IMR-90 (cell line): ENCODE results near the gene UBALD1.

ENCODE experiments used
- FOS ChIP-seq: fragments of 150-350 bp; IDR thresholded peaks from 2 replicates; pipeline ENCODE4 v1.6.1; 2016; ENCODE audit warnings: low read depth, low read length
- MAZ ChIP-seq: IDR thresholded peaks from 2 replicates; pipeline ENCODE4 v1.6.1; 2012; ENCODE audit warnings: low read depth, mild to moderate bottlenecking, low read length, improper control_type of control experiment, moderate library complexity, borderline replicate concordance
- MXI1 ChIP-seq: IDR thresholded peaks from 2 replicates; pipeline ENCODE4 v1.6.1; 2012; ENCODE audit warnings: low read depth, mild to moderate bottlenecking, low read length, moderate library complexity, borderline replicate concordance
- POLR2A ChIP-seq: IDR thresholded peaks from 2 replicates; pipeline ENCODE4 v1.6.1; 2012; ENCODE audit warnings: mild to moderate bottlenecking, low read depth, low read length
- RAD21 ChIP-seq: IDR thresholded peaks from 2 replicates; pipeline ENCODE4 v1.6.1; 2012; ENCODE audit warnings: low read length, improper control_type of control experiment
- RFX5 ChIP-seq: IDR thresholded peaks from 2 replicates; pipeline ENCODE4 v1.8.0; 2012; ENCODE audit warnings: low read depth, mild to moderate bottlenecking, low read length, moderate library complexity
- SMC3 ChIP-seq: fragments of 150-350 bp; IDR thresholded peaks from 2 replicates; pipeline ENCODE4 v1.6.1; 2016; ENCODE audit warnings: low read depth, mild to moderate bottlenecking, antibody characterized with exemption, low read length, moderate library complexity
- TF ChIP-seq, protein P1 (sequence below): conservative IDR thresholded peaks from 2 replicates; pipeline ENCODE4 v1.5.1; 2012; ENCODE audit warnings: mild to moderate bottlenecking, low read depth, low read length, improper control_type of control experiment
- TF ChIP-seq, protein P2 (sequence below): fragments of 150-350 bp; IDR thresholded peaks from 2 replicates; pipeline ENCODE4 v1.6.1; 2016; ENCODE audit warnings: low read depth, mild to moderate bottlenecking, low read length, moderate library complexity, borderline replicate concordance

DNA sequence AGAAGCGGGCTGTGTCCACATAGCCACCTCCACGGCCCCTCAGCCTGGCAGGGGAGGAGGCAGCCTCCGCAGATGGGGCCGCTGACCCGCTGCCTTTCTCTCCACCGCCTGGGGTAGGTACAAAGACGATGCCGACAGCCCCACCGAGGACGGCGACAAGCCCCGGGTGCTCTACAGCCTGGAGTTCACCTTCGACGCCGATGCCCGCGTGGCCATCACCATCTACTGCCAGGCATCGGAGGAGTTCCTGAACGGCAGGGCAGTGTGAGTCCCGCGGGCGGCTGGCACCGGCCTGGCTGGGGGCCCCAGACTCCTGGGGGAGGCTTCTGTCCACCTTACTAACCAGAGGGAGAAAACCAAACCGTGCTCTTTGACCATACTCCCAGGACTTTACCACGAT, 37.9 kb upstream of the UBALD1 start:
- TF ChIP-seq, protein P1, sequence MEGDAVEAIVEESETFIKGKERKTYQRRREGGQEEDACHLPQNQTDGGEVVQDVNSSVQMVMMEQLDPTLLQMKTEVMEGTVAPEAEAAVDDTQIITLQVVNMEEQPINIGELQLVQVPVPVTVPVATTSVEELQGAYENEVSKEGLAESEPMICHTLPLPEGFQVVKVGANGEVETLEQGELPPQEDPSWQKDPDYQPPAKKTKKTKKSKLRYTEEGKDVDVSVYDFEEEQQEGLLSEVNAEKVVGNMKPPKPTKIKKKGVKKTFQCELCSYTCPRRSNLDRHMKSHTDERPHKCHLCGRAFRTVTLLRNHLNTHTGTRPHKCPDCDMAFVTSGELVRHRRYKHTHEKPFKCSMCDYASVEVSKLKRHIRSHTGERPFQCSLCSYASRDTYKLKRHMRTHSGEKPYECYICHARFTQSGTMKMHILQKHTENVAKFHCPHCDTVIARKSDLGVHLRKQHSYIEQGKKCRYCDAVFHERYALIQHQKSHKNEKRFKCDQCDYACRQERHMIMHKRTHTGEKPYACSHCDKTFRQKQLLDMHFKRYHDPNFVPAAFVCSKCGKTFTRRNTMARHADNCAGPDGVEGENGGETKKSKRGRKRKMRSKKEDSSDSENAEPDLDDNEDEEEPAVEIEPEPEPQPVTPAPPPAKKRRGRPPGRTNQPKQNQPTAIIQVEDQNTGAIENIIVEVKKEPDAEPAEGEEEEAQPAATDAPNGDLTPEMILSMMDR: no peak
- no peak for TF ChIP-seq MAZ
- TF ChIP-seq MXI1: no peak
- no peak for TF ChIP-seq POLR2A
- no peak for TF ChIP-seq SMC3
- TF ChIP-seq RAD21: no peak
- TF ChIP-seq FOS: no peak
- TF ChIP-seq RFX5: no peak
- TF ChIP-seq, protein P2, sequence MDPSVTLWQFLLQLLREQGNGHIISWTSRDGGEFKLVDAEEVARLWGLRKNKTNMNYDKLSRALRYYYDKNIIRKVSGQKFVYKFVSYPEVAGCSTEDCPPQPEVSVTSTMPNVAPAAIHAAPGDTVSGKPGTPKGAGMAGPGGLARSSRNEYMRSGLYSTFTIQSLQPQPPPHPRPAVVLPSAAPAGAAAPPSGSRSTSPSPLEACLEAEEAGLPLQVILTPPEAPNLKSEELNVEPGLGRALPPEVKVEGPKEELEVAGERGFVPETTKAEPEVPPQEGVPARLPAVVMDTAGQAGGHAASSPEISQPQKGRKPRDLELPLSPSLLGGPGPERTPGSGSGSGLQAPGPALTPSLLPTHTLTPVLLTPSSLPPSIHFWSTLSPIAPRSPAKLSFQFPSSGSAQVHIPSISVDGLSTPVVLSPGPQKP: no peak
